Osteoblast (primary cell): ENCODE measurements around the gene AMOTL1. TPM values are rescaled to one million over a fixed set of nuclear protein-coding genes. Genes with fewer than 3 reads are reported as not detected.

Experiments used
- DNase-seq: peaks from one replicate; pipeline ENCODE4 v3.0.0; 2011; ENCODE audit warnings: low spot score, mixed read lengths; ENCODE audit not compliant: insufficient read length; ENCODE audit errors: missing footprints
- H2AFZ ChIP-seq: 2 replicates; pipeline ENCODE4 v1.6.0; 2011; ENCODE audit warnings: mild to moderate bottlenecking, low read length
- H3K27ac ChIP-seq: 2 replicates; pipeline ENCODE4 v1.5.1; 2011; ENCODE audit warnings: mild to moderate bottlenecking, low read depth, low read length, moderate library complexity
- H3K27me3 ChIP-seq: 2 replicates; pipeline ENCODE4 v1.6.0; 2012; ENCODE audit warnings: mild to moderate bottlenecking, control low read depth, inconsistent platforms, low read length, moderate library complexity; ENCODE audit not compliant: insufficient read depth
- H3K36me3 ChIP-seq: 2 replicates; pipeline ENCODE4 v1.5.1; 2011; ENCODE audit warnings: mild to moderate bottlenecking, low read length, control low read depth, moderate library complexity; ENCODE audit not compliant: insufficient read depth
- H3K4me1 ChIP-seq: 2 replicates; pipeline ENCODE4 v1.5.1; 2011; ENCODE audit warnings: mild to moderate bottlenecking, low read length, control low read depth, moderate library complexity; ENCODE audit not compliant: insufficient read depth
- H3K4me2 ChIP-seq: 2 replicates; pipeline ENCODE4 v1.6.0; 2011; ENCODE audit warnings: mild to moderate bottlenecking, low read length; ENCODE audit not compliant: insufficient read depth
- H3K4me3 ChIP-seq: fragments of 200-600 bp; sonication (generic); 3 replicates; pipeline ENCODE4 v1.5.1; 2012; ENCODE audit warnings: mild to moderate bottlenecking, low read length, inconsistent platforms; ENCODE audit not compliant: insufficient read depth
- H3K79me2 ChIP-seq: 2 replicates; pipeline ENCODE4 v1.6.0; 2012; ENCODE audit warnings: mild to moderate bottlenecking, low read length, control low read depth, inconsistent platforms; ENCODE audit not compliant: insufficient read depth
- H3K9me3 ChIP-seq: 2 replicates; pipeline ENCODE4 v1.5.1; 2011; ENCODE audit warnings: low read depth, low read length, control low read depth
- H4K20me1 ChIP-seq: 2 replicates; pipeline ENCODE4 v1.6.0; 2012; ENCODE audit warnings: mild to moderate bottlenecking, low read length, control low read depth; ENCODE audit not compliant: insufficient read depth
- CTCF ChIP-seq: IDR thresholded peaks from 2 replicates; pipeline ENCODE4 v1.5.1; 2011; ENCODE audit warnings: mild to moderate bottlenecking, low read depth, low read length, moderate library complexity; ENCODE audit errors: extremely low read depth
- total RNA-seq: library from RNA; depleted of rRNA; stranded (reverse); fragments of >200 nt; gene quantifications from 2 replicates; pipeline ENCODE4 v1.2.3, GENCODE V29; 2012

AMOTL1 gene
- total RNA-seq, 1 donor, result 53.6 TPM

- DNase-seq, result no peak
- no peak overlapping the region for H3K27ac ChIP-seq
- no peaks in the 10 kb centered on the region for H4K20me1 ChIP-seq
- no peaks in the 10 kb centered on the region for H3K27me3 ChIP-seq
- H3K9me3 ChIP-seq, result no peaks in the 10 kb centered on the region
- peaks cover 8% of the 10 kb centered on the region for H3K4me1 ChIP-seq
- no peak overlapping the region for H3K4me2 ChIP-seq
- no peak overlapping the region for H2AFZ ChIP-seq
- no peak overlapping the region for H3K4me3 ChIP-seq
- H3K79me2 ChIP-seq, result no peaks in the 10 kb centered on the region
- no peak for TF ChIP-seq CTCF
- peaks cover 70% of the 10 kb centered on the region for H3K36me3 ChIP-seq
Observed at GRCh38 chr11:94866936-94867795, 99.0 kb downstream of the AMOTL1 start.

DNA sequence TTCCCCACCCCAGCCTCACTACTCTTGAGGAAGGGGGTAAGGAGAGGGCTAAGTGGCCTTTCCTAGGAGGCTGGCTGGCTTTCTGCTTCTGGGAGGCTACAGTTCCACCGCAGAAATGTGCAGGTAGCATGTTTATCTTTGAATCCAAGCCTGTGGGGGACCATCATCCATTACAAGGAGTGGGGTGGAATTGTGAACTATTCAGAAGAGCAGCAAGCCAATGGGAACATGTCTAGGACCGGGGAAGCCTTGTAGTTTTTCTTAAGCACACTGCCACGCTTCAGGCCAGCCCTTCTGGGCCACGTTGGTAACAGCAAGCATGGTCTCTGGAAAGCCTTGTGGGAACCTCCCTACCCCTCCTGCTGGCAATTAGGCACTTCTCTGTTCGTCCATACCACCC lies 100.3 kb downstream of the AMOTL1 start:
- peaks cover 75% of the 10 kb centered on the region for H3K36me3 ChIP-seq
- no peaks in the 10 kb centered on the region for H3K27me3 ChIP-seq

GRCh38 chr11:94869186-94869585 lies 101.0 kb downstream of the AMOTL1 start:
- Histone ChIP-seq H4K20me1 (no peaks in the 10 kb centered on the region), H3K79me2 (no peaks in the 10 kb centered on the region), H3K27me3 (no peaks in the 10 kb centered on the region), H3K9me3 (no peaks in the 10 kb centered on the region), H3K27ac (no peak overlapping the region), H2AFZ (no peak overlapping the region), H3K4me1 (peaks cover 4% of the 10 kb centered on the region), H3K4me2 (no peak overlapping the region), H3K36me3 (peaks cover 74% of the 10 kb centered on the region), H3K4me3 (no peak overlapping the region)
- DNase-seq, result no peak
- TF ChIP-seq CTCF, result no peak

More for the DNA sequence above, 100.3 kb downstream of the AMOTL1 start:
- Histone ChIP-seq H2AFZ (no peak overlapping the region), H3K4me2 (no peak overlapping the region), H3K27ac (no peak overlapping the region), H3K79me2 (no peaks in the 10 kb centered on the region), H4K20me1 (no peaks in the 10 kb centered on the region), H3K4me1 (peaks cover 5% of the 10 kb centered on the region), H3K4me3 (no peak overlapping the region), H3K9me3 (no peaks in the 10 kb centered on the region)
- no peak for TF ChIP-seq CTCF
- no peak for DNase-seq

GRCh38 chr11:94870422-94870821 lies 102.3 kb downstream of the AMOTL1 start:
- H4K20me1 ChIP-seq, result no peaks in the 10 kb centered on the region
- no peak overlapping the region for H3K27ac ChIP-seq
- no peak overlapping the region for H3K4me2 ChIP-seq
- H3K27me3 ChIP-seq, result no peaks in the 10 kb centered on the region
- peaks cover 62% of the 10 kb centered on the region for H3K36me3 ChIP-seq
- H2AFZ ChIP-seq, result no peak overlapping the region
- H3K4me1 ChIP-seq, result peaks cover 7% of the 10 kb centered on the region
- H3K4me3 ChIP-seq, result no peak overlapping the region
- DNase-seq, result no peak
- H3K79me2 ChIP-seq, result no peaks in the 10 kb centered on the region
- H3K9me3 ChIP-seq, result no peaks in the 10 kb centered on the region
- TF ChIP-seq CTCF, result no peak
